HCT116 (cell line): ENCODE data around the gene SOX6. TPM values are rescaled to one million over a fixed set of nuclear protein-coding genes. Genes with fewer than 3 reads are reported as not detected.

Experiments used
- ATAC-seq: fragments of 200-7000 bp; cut with Tn5 transposase; 2 replicates; pipeline ENCODE4 v1.9.1; 2020; ENCODE audit warnings: mild to moderate bottlenecking, moderate library complexity
- BruUV-seq: library from RNA; stranded (reverse); fragments of 400-500 nt; replicated peaks from 2 replicates; lab custom pipeline; 2021; lab: Mats Ljungman, UMichigan
- CTCF ChIA-PET: fragments of 300-600 bp; sonication (Branson Sonifier 250); formaldehyde crosslinking; loops from one replicate; lab custom pipeline; 2021; ENCODE audit warnings: antibody characterized with exemption; lab: Charles Lee
- POLR2A ChIA-PET: fragments of 300-600, 350-600 bp; sonication (Branson Sonifier 250); formaldehyde crosslinking; loops from one replicate; lab custom pipeline; 2021; ENCODE audit warnings: antibody characterized with exemption; lab: Charles Lee
- RAD21 ChIA-PET, 2 experiments: fragments of 300-600 bp; sonication (Branson Sonifier 250); formaldehyde crosslinking; loops; one replicate each; lab custom pipeline; 2023; ENCODE audit warnings: low total read pairs in 2 of 2; ENCODE audit not compliant: uncharacterized antibody in 2 of 2, unreplicated experiment in 2 of 2, low non-redundant PET in 1 of 2; lab: Charles Lee
- DNase-seq: peaks from one replicate; pipeline ENCODE4 v3.0.0-alpha.2; 2010; ENCODE audit warnings: low read depth, low spot score
- H2AFZ ChIP-seq: fragments of 200-600 bp; shearing (Covaris generic), sonication (generic); 2 replicates; pipeline ENCODE4 v1.6.1; 2017; ENCODE audit warnings: low read depth, mixed run types, mixed read lengths, antibody characterized with exemption, low read length; ENCODE audit not compliant: poor library complexity, severe bottlenecking
- H3K27ac ChIP-seq: 2 replicates; pipeline ENCODE4 v1.5.1; 2012; ENCODE audit warnings: low read depth, low read length
- H3K27me3 ChIP-seq: fragments of 200-600 bp; sonication (generic); 2 replicates; pipeline ENCODE4 v1.6.1; 2016; ENCODE audit warnings: mixed run types, low read length, mixed read lengths; ENCODE audit not compliant: insufficient read depth
- H3K36me3 ChIP-seq, 2 experiments: fragments of 200-500 bp in 1 of 2; fragments of 200-600 bp in 1 of 2; sonication (Bioruptor generic) in 1 of 2; sonication (generic) in 1 of 2; 2 replicates each; pipeline versions ENCODE4 v1.5.1 to v1.6.1; 2014 to 2016; ENCODE audit warnings: low read length in 2 of 2, inconsistent platforms in 1 of 2, mixed read lengths in 1 of 2, mixed run types in 1 of 2; ENCODE audit not compliant: insufficient read depth in 2 of 2, control insufficient read depth in 1 of 2
- H3K4me1 ChIP-seq, 2 experiments: fragments of 200-600 bp in 1 of 2; sonication (generic) in 1 of 2; 2 replicates each; pipeline versions ENCODE4 v1.5.1 to v1.6.1; 2012 to 2017; ENCODE audit warnings: low read length in 2 of 2, inconsistent platforms in 1 of 2, mild to moderate bottlenecking in 1 of 2, mixed read lengths in 1 of 2, mixed run types in 1 of 2, moderate library complexity in 1 of 2; ENCODE audit not compliant: insufficient read depth in 2 of 2, control insufficient read depth in 1 of 2
- H3K4me2 ChIP-seq: fragments of 200-600 bp; sonication (generic); 2 replicates; pipeline ENCODE4 v1.6.1; 2017; ENCODE audit warnings: mixed run types, low read length, mixed read lengths
- H3K4me3 ChIP-seq, 2 experiments: fragments of 200-600 bp in 1 of 2; sonication (generic) in 1 of 2; replicated peaks in 1 of 2; 2 replicates each; pipeline ENCODE4 v1.5.1; 2011 to 2016; ENCODE audit warnings: low read length in 2 of 2, control low read depth in 1 of 2, low read depth in 1 of 2, mild to moderate bottlenecking in 1 of 2, mixed read lengths in 1 of 2, mixed run types in 1 of 2
- H3K79me2 ChIP-seq: fragments of 200-600 bp; sonication (generic); 2 replicates; pipeline ENCODE4 v1.6.1; 2017; ENCODE audit warnings: mild to moderate bottlenecking, mixed run types, low read length, moderate library complexity, mixed read lengths; ENCODE audit not compliant: insufficient read depth
- H3K9ac ChIP-seq: fragments of 200-600 bp; sonication (generic); 2 replicates; pipeline ENCODE4 v1.6.1; 2016; ENCODE audit warnings: low read length, mixed read lengths
- H3K9me2 ChIP-seq: fragments of 200-600 bp; sonication (generic), shearing (Covaris generic); 2 replicates; pipeline ENCODE4 v1.6.1; 2017; ENCODE audit warnings: mixed run types, mild to moderate bottlenecking, moderate library complexity; ENCODE audit not compliant: insufficient read depth
- H3K9me3 ChIP-seq, 2 experiments: fragments of 200-500 bp in 1 of 2; fragments of 200-600 bp in 1 of 2; sonication (Bioruptor generic) in 1 of 2; sonication (generic) in 1 of 2; 2 replicates each; pipeline ENCODE4 v1.6.1; 2014 to 2017; ENCODE audit warnings: low read length in 2 of 2, mixed read lengths in 2 of 2, inconsistent platforms in 1 of 2, low read depth in 1 of 2, mild to moderate bottlenecking in 1 of 2, mixed run types in 1 of 2, moderate library complexity in 1 of 2; ENCODE audit not compliant: control insufficient read depth in 1 of 2, insufficient read depth in 1 of 2
- H4K20me1 ChIP-seq: fragments of 200-600 bp; sonication (generic), shearing (Covaris generic); 2 replicates; pipeline ENCODE4 v1.6.1; 2017; ENCODE audit warnings: mixed run types, mild to moderate bottlenecking, moderate library complexity; ENCODE audit not compliant: insufficient read depth
- CEBPB ChIP-seq: IDR thresholded peaks from 2 replicates; pipeline ENCODE4 v1.6.1; 2012; ENCODE audit warnings: low read depth
- EZH2 ChIP-seq: fragments of 200-600 bp; sonication (generic); IDR thresholded peaks from 2 replicates; pipeline ENCODE4 v1.6.1; 2017; ENCODE audit warnings: antibody characterized with exemption, mixed run types
- EZH2phosphoT487 ChIP-seq: fragments of 200-600 bp; IDR thresholded peaks from 2 replicates; pipeline ENCODE4 v1.6.1; 2018; ENCODE audit warnings: antibody characterized with exemption, borderline replicate concordance
- JUND ChIP-seq: IDR thresholded peaks from 2 replicates; pipeline ENCODE4 v1.6.1; 2012
- RAD21 ChIP-seq: IDR thresholded peaks from 2 replicates; pipeline ENCODE4 v1.6.1; 2012; ENCODE audit warnings: low read depth, mild to moderate bottlenecking
- SP1 ChIP-seq: IDR thresholded peaks from 2 replicates; pipeline ENCODE4 v1.6.1; 2012; ENCODE audit warnings: low read depth
- SRF ChIP-seq: IDR thresholded peaks from 2 replicates; pipeline ENCODE4 v1.6.1; 2012; ENCODE audit warnings: low read depth
- YY1 ChIP-seq: IDR thresholded peaks from 2 replicates; pipeline ENCODE4 v1.6.1; 2011; ENCODE audit warnings: low read length, low read depth, moderate library complexity, mild to moderate bottlenecking; ENCODE audit not compliant: insufficient replicate concordance; ENCODE audit errors: extremely low read depth
- ZNF274 ChIP-seq: fragments of 200-500 bp; sonication (Bioruptor generic); IDR thresholded peaks from 2 replicates; pipeline ENCODE4 v1.6.1; 2014; ENCODE audit warnings: mild to moderate bottlenecking, low read depth, low read length, inconsistent platforms
- intact Hi-C: fragments of 100-400 bp; cut with micrococcal nuclease; formaldehyde crosslinking; loops from 2 replicates; pipeline ENCODE4 v1.10.0; 2022
- total RNA-seq: library from RNA; stranded (reverse); gene quantifications from one replicate; pipeline ENCODE4 v1.2.1, GENCODE V29; 2021; ENCODE audit not compliant: unreplicated experiment
- TF ChIP-seq, protein P1 (sequence below), 3 experiments: fragments of 200-600 bp in 1 of 3; sonication (generic) in 1 of 3; IDR thresholded peaks in 2 of 3; conservative IDR thresholded peaks in 1 of 3; 2 replicates each; pipeline ENCODE4 v1.5.1; 2012 to 2017; ENCODE audit warnings: low read depth in 2 of 3, low read length in 2 of 3, antibody characterized with exemption in 1 of 3, borderline replicate concordance in 1 of 3, control low read depth in 1 of 3, mild to moderate bottlenecking in 1 of 3, mixed read lengths in 1 of 3, mixed run types in 1 of 3, moderate library complexity in 1 of 3; ENCODE audit not compliant: insufficient read depth in 1 of 3

SOX6 gene
- total RNA-seq, 1 experiment from 2014 or later: 0.81 TPM

- intact Hi-C loops: no loop called here
- TF ChIP-seq SP1: no peak
- no peak for TF ChIP-seq CEBPB
- no peak for TF ChIP-seq JUND
- no peak for TF ChIP-seq EZH2phosphoT487
- TF ChIP-seq, protein P1, sequence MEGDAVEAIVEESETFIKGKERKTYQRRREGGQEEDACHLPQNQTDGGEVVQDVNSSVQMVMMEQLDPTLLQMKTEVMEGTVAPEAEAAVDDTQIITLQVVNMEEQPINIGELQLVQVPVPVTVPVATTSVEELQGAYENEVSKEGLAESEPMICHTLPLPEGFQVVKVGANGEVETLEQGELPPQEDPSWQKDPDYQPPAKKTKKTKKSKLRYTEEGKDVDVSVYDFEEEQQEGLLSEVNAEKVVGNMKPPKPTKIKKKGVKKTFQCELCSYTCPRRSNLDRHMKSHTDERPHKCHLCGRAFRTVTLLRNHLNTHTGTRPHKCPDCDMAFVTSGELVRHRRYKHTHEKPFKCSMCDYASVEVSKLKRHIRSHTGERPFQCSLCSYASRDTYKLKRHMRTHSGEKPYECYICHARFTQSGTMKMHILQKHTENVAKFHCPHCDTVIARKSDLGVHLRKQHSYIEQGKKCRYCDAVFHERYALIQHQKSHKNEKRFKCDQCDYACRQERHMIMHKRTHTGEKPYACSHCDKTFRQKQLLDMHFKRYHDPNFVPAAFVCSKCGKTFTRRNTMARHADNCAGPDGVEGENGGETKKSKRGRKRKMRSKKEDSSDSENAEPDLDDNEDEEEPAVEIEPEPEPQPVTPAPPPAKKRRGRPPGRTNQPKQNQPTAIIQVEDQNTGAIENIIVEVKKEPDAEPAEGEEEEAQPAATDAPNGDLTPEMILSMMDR (IDR thresholded peaks at IDR 0.05 in 2 of 3, conservative IDR thresholded peaks at IDR 0.05 in 1 of 3; ENCODE audit: borderline replicate concordance in 1 of 3, insufficient read depth in 1 of 3, low read depth in 2 of 3, low read length in 2 of 3): no peak
- TF ChIP-seq YY1: no peak
- TF ChIP-seq ZNF274: no peak
- TF ChIP-seq EZH2: no peak
- TF ChIP-seq RAD21: no peak
- TF ChIP-seq SRF: no peak
- no peak overlapping the region for H3K27ac ChIP-seq
- no TSS peak for BruUV-seq
- ChIA-PET RAD21 (no interaction called here), POLR2A (no interaction called here), CTCF (no interaction called here)
- H3K4me1 ChIP-seq: no peaks in the 10 kb centered on the region
- DNase-seq: no peak
- no peaks in the 10 kb centered on the region for H4K20me1 ChIP-seq
- H3K9me2 ChIP-seq: no peaks in the 10 kb centered on the region
- H3K79me2 ChIP-seq: no peaks in the 10 kb centered on the region
- H3K9me3 ChIP-seq: no peaks in the 10 kb centered on the region
- H3K27me3 ChIP-seq: peaks cover 12% of the 10 kb centered on the region; the same call in 1 of the 2 replicates
- no peak for ATAC-seq
- no peak overlapping the region for H3K9ac ChIP-seq
- H3K4me2 ChIP-seq: no peak overlapping the region
- no peaks in the 10 kb centered on the region for H3K36me3 ChIP-seq
- H3K4me3 ChIP-seq: no peak overlapping the region
- H2AFZ ChIP-seq: no peak overlapping the region
These were observed 422.3 kb downstream of the SOX6 start for GRCh38 chr11:15933886-15934625.
